Measurements from ENCODE around the gene WWP2.
A peak's percentile ranks its signal among the peaks of the same experiment; 100 is the strongest.

Gene WWP2

DNA sequence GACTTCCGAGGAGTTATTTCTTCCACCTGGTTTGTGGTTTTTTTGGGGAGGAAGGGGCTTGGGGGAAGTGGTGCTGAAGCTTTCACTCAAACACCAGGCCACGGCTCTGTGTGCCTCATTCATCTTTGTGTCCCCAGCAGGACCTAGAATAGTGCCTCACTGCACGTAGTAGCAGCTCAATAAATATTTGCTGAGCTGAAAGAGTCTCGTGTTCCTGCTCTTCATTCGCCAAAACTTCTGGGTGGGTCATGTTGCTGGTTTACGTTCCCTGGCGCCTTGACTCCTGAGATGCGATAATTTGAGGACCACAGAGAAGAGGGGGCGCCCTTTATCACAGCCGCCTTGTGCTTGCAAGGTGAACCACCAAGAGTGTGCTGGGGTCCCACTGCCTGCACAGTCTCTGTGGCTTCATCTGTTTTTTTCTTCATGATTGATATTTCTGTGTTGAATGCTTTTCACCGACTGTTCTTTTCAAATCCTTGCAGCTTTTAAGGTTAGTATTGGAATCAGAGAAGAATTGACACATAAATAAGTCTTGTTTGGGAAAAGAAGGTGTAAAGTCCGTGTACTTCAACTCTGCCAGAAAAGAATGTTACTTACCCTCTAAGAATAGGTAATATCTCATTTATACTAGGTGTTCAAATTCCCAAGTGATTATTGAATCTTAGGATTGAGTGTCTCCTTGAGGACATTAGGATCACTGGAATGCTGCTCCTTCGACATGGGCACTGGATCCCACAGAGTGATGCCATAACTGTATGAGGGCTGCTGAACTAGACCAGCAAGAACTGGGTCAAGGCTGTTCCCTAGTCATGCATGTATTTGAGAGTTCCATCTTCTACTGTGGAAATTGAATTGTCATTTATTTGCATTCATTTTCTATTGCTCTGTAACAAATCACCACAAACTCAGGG lies 96.3 kb downstream of the WWP2 start:
- no peak for DNase-seq
- TF ChIP-seq, protein P1, sequence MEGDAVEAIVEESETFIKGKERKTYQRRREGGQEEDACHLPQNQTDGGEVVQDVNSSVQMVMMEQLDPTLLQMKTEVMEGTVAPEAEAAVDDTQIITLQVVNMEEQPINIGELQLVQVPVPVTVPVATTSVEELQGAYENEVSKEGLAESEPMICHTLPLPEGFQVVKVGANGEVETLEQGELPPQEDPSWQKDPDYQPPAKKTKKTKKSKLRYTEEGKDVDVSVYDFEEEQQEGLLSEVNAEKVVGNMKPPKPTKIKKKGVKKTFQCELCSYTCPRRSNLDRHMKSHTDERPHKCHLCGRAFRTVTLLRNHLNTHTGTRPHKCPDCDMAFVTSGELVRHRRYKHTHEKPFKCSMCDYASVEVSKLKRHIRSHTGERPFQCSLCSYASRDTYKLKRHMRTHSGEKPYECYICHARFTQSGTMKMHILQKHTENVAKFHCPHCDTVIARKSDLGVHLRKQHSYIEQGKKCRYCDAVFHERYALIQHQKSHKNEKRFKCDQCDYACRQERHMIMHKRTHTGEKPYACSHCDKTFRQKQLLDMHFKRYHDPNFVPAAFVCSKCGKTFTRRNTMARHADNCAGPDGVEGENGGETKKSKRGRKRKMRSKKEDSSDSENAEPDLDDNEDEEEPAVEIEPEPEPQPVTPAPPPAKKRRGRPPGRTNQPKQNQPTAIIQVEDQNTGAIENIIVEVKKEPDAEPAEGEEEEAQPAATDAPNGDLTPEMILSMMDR (IDR thresholded peaks at IDR 0.05; ENCODE audit: low read depth, low read length, missing control alignments): no peak
- Histone ChIP-seq H3K4me3 (ENCODE audit: low read depth, low read length) (no peak overlapping the region), H3K27ac (no peak overlapping the region), H3K27me3 (replicated peaks) (no peaks in the 10 kb centered on the region), H3K36me3 (replicated peaks) (no peaks in the 10 kb centered on the region)
- in situ Hi-C loops (cut with HindIII; ENCODE audit: low pct_ligation_motif_present, low sequenced_read_pairs): no loop called here

DNA sequence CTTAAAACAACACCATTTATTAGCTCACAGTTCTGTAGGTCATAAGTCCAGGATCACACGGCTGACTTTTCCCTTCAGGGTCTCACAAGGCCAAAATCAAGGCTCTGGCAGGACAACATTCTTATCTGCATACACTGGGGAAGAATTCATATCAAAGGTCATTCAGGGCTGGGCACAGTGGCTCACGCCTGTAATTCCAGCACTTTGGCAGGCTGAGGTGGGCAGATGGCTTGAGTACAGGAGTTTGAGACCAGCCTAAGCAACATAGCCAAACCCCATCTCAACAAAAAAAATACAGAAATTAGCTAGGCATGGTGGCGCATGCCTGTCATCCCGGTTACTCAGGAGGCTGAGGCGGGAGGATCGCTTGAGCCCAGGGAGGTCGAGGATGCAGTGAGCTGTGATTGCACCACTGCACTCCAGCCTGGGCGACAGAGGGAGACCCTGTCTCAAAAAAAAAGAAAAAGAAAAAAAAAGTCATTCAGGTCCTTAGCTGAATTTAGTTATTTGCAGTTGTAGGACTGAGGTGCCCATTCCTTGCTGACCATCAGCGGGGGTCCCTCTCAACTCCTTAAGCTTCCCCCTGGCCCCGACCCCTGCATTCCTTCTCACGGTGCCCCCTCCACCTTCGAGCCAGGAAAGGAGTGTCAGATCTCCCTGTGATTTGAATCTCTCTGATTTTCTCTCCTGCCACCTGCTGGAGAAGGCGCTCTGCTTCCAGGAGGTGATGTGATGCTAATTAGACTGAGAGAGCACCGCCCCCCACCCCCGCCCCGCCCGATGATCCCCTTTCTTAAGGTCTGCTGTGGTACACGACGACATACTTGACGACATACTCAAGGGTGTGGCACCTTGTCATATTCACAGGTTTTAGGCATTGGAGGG lies 97.2 kb downstream of the WWP2 start:
- no peak overlapping the region for H3K4me3 ChIP-seq (ENCODE audit: low read depth, low read length)
- H3K36me3 ChIP-seq (replicated peaks): no peaks in the 10 kb centered on the region
- in situ Hi-C loops (cut with HindIII; ENCODE audit: low pct_ligation_motif_present, low sequenced_read_pairs): no loop called here
- no peaks in the 10 kb centered on the region for H3K27me3 ChIP-seq (replicated peaks)
- TF ChIP-seq, protein P1 (IDR thresholded peaks at IDR 0.05; ENCODE audit: low read depth, low read length, missing control alignments): peak; percentile 58
- H3K27ac ChIP-seq: no peak overlapping the region
- no peak for DNase-seq

DNA sequence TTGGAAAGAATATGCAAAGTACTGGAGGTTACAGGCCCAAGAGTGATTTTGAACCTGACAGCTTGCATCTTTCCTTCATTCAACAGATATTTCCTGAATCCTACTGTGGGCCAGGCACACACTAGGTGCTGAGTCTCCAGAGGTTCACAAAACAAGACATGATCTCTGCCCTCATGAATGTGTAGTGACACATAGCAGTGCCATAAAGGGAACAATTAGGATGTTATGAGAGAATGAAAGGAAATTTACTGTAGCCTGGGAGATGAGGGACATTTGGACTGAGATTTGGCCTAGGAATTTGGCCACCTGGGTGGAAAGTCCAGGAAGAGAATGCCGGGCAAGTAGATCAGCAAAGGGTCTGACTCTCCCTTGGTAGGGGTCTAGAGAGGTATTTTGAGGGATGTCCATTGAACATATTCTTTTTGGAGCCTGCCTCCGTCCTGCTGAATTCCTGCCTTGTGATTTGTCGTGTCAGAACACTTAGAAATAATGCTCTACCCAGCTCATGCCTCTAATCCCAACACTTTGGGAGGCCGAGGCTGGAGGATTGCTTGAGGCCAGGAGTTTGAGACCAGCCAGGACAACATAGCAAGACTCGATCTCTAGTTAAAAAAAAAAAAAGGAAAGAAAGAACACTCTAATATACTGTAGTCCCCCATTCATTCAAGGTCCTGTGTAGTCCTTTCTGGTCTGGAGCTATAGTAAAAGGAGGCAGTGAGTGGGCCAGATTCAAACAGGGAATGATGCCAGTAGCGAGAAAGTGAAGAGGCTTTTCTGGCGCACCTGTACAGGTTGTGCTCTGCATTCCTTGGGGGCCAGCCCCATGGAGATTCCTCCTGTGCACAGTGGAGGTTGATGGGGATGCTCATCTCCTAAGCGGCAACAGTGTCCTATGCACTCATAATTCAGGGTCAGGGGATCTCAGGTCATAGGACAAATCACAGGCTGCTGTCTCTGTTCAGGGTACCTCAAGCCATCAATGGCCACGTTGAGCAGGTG lies 98.4 kb downstream of the WWP2 start:
- in situ Hi-C loops (cut with HindIII; ENCODE audit: low pct_ligation_motif_present, low sequenced_read_pairs): no loop called here
- Histone ChIP-seq H3K4me3 (ENCODE audit: low read depth, low read length) (no peak overlapping the region), H3K27me3 (replicated peaks) (no peaks in the 10 kb centered on the region), H3K27ac (no peak overlapping the region), H3K36me3 (replicated peaks) (no peaks in the 10 kb centered on the region)
- TF ChIP-seq, protein P1 (IDR thresholded peaks at IDR 0.05; ENCODE audit: low read depth, low read length, missing control alignments): no peak
- no peak for DNase-seq

- DNase-seq: peak; percentile 64
- H3K27me3 ChIP-seq (replicated peaks): no peaks in the 10 kb centered on the region
- no peak overlapping the region for H3K27ac ChIP-seq
- no peaks in the 10 kb centered on the region for H3K36me3 ChIP-seq (replicated peaks)
- in situ Hi-C loops (cut with HindIII; ENCODE audit: low pct_ligation_motif_present, low sequenced_read_pairs): no loop called here
- TF ChIP-seq, protein P1 (IDR thresholded peaks at IDR 0.05; ENCODE audit: low read depth, low read length, missing control alignments): no peak
- H3K4me3 ChIP-seq (ENCODE audit: low read depth, low read length): no peak overlapping the region
These were observed 99.3 kb downstream of the WWP2 start for GRCh38 chr16:69861292-69862030.
